Heart right ventricle (tissue), 16 donors: ENCODE measurements around the gene ZNF397. TPM values are rescaled to one million over a fixed set of nuclear protein-coding genes. Genes with fewer than 3 reads are reported as not detected.

Experiments
- ATAC-seq, 8 donors: fragments of 200-7000 bp; cut with Tn5 transposase; one replicate each; pipeline ENCODE4 v1.9.1; 2020; ENCODE audit warnings: mild to moderate bottlenecking in 8 of 8, moderate library complexity in 8 of 8, moderate number of reproducible peaks in 1 of 8
- DNase-seq, 2 donors: peaks; one replicate each; pipeline ENCODE4 v3.0.0-alpha.2; 2020
- H3K27ac ChIP-seq, 10 donors: fragments of 200-600 bp; sonication (generic) in 2 of 10; one replicate each; pipeline versions ENCODE4 v1.5.0 to v1.8.0; 2020 to 2022; ENCODE audit warnings: mild to moderate bottlenecking in 3 of 10
- H3K27me3 ChIP-seq, 7 donors: fragments of 200-600 bp; one replicate each; pipeline ENCODE4 v1.8.0; 2021 to 2022; ENCODE audit warnings: mild to moderate bottlenecking in 2 of 7
- H3K36me3 ChIP-seq, 9 donors: fragments of 200-600 bp; sonication (generic) in 1 of 9; one replicate each; pipeline versions ENCODE4 v1.5.0 to v1.8.0; 2020 to 2022; ENCODE audit warnings: mild to moderate bottlenecking in 2 of 9
- H3K4me1 ChIP-seq, 9 donors: fragments of 200-600 bp; sonication (generic) in 1 of 9; one replicate each; pipeline versions ENCODE4 v1.5.0 to v1.8.0; 2020 to 2022; ENCODE audit warnings: mild to moderate bottlenecking in 4 of 9
- H3K4me3 ChIP-seq, 10 donors: fragments of 200-600 bp; sonication (generic) in 2 of 10; one replicate each; pipeline versions ENCODE4 v1.5.0 to v1.8.0; 2020 to 2022; ENCODE audit warnings: mild to moderate bottlenecking in 7 of 10, moderate library complexity in 2 of 10
- H3K9me3 ChIP-seq, 11 donors: fragments of 200-600 bp in 10 of 11; sonication (generic) in 2 of 11; one replicate each; pipeline versions ENCODE4 v1.5.0 to v1.8.0; 2013 to 2022; ENCODE audit warnings: mild to moderate bottlenecking in 2 of 11, control low read depth in 1 of 11, moderate library complexity in 1 of 11
- WGBS, 2 donors: extraction: QIAGEN DNeasy Blood & Tissue Kit; methylation state at CpG; one replicate each; pipeline ENCODE4 v1.1.7; 2013; ENCODE audit warnings: inconsistent platforms in 1 of 2; 5-methylcytosine and 5-hydroxymethylcytosine counted together
- intact Hi-C, 10 donors: fragments of 100-400 bp; cut with DNase I; formaldehyde crosslinking; loops; one replicate each; pipeline versions ENCODE4 v1.11.1 to v1.14.2; 2022
- polyA plus RNA-seq, 2 donors: library from polyadenylated mRNA; stranded (reverse); fragments of 200-250 nt; gene quantifications; one replicate each; pipeline ENCODE4 v1.2.3, GENCODE V29; 2013
- total RNA-seq, 10 donors: library from RNA; stranded (reverse); fragmentation: NEBNext Ultra II Directional in 3 of 10; extraction: Animal tissue kit (Norgen Biotek cat#: 25700) in 3 of 10; gene quantifications; one replicate each; pipeline versions ENCODE4 v1.2.1 to v1.2.4, GENCODE V29; 2021 to 2023
- TF ChIP-seq, protein P1 (sequence below), 9 donors: fragments of 200-600 bp; sonication (generic) in 2 of 9; IDR thresholded peaks; one replicate each; pipeline versions ENCODE4 v1.5.0 to v1.8.0; 2021 to 2022; ENCODE audit warnings: antibody characterized with exemption in 9 of 9, mild to moderate bottlenecking in 5 of 9, moderate library complexity in 1 of 9
- donor health status: Arrhythmogenic right ventricular cardiomyopathy.
- donor health status: ischemic (EF 13 %, LVEDD 7.1; RV severe dilation, severe dysfunction).
- donor health status: healthy with polysubstance abuse.
- donor health status: DM: no; HTN: yes; CAD: no.
- donor health status: DM: no; HTN: no; CAD: no.
- donor health status: ischemic (EF 25% LVEDD 6.9; RV normal size, moderate dysfunction).
- donor health status: ischemic (EF 25% LVEDD 5.7; RV mildly dilated, moderate dysfunction).
- donor health status: healthy.
- donor health status: DM: yes; HTN: yes; CAD: no.
- donor health status: Ischemic cardiomyopathy.
- donor health status: ischemic (EF 35%, LVEDD 5.7; RV mildly dilated, moderate dysfunction).
- donor health status: nonischemic (EF 11% LVEDD 7.7; RV severe dilation, severe dysfunction).
- donor health status: DM: yes; HTN: yes; CAD: no.
- donor health status: PGD.
- donor health status: ischemic (EF 29% LVEDD 5.4; RV normal size, mild dysfunction).
- donor health status: nonischemic (EF 23%, LVEDD 6.1; RV moderate dilation, normal function).

Gene ZNF397
- total and polyA plus RNA-seq, 12 donors = 7.6 to 18.6 (median 14.2) TPM

DNA sequence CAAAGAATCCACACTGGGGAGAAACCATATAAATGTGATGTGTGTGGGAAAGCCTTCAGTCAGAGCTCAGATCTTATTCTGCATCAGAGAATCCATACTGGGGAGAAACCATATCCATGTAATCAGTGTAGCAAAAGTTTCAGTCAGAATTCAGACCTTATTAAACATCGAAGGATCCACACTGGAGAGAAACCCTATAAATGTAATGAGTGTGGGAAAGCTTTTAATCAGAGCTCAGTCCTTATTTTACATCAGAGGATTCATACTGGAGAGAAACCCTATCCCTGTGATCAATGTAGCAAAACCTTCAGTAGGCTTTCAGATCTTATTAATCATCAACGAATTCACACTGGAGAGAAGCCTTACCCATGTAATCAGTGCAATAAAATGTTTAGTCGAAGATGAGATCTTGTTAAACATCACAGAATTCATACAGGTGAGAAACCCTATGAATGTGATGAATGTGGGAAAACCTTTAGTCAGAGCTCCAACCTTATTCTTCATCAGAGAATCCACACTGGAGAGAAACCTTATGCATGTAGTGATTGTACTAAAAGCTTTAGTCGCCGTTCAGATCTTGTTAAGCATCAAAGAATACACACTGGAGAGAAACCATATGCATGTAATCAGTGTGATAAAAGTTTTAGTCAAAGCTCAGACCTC, 65.9 kb downstream of the ZNF397 start:
- DNase-seq (no peak), ATAC-seq (no peak)
- 98% methylated on average over 5 of the region's 5 CpGs for WGBS, 2 donors
- H3K4me3 ChIP-seq = no peak overlapping the region
- no peaks in the 10 kb centered on the region for H3K4me1 ChIP-seq
- TF ChIP-seq, protein P1, sequence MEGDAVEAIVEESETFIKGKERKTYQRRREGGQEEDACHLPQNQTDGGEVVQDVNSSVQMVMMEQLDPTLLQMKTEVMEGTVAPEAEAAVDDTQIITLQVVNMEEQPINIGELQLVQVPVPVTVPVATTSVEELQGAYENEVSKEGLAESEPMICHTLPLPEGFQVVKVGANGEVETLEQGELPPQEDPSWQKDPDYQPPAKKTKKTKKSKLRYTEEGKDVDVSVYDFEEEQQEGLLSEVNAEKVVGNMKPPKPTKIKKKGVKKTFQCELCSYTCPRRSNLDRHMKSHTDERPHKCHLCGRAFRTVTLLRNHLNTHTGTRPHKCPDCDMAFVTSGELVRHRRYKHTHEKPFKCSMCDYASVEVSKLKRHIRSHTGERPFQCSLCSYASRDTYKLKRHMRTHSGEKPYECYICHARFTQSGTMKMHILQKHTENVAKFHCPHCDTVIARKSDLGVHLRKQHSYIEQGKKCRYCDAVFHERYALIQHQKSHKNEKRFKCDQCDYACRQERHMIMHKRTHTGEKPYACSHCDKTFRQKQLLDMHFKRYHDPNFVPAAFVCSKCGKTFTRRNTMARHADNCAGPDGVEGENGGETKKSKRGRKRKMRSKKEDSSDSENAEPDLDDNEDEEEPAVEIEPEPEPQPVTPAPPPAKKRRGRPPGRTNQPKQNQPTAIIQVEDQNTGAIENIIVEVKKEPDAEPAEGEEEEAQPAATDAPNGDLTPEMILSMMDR (IDR thresholded peaks at IDR 0.05) = no peak
- no peak overlapping the region for H3K27ac ChIP-seq
- no peaks in the 10 kb centered on the region for H3K27me3 ChIP-seq
- H3K36me3 ChIP-seq = peaks cover 0 to 82% (median 42%) of the 10 kb centered on the region in 9 donors
- intact Hi-C loops = no loop called here
- peaks cover 0 to 100% (median 89%) of the 10 kb centered on the region in 11 donors for H3K9me3 ChIP-seq

Other genes starting within 250 kb of the ZNF397 start
- gene MAPRE2, start 199.6 kb upstream of the ZNF397 start, total RNA-seq = 100 to 1,000 TPM in 8 of 10 donors, 10 to 100 TPM in 2; 63.9 to 211 (median 137) TPM
- gene MAPRE2, start 199.6 kb upstream of the ZNF397 start, polyA plus RNA-seq = 10 to 100 TPM; 31.7 to 71.1 TPM
- 10 to 100 TPM; 11.6 to 16.4 (median 14.2) TPM for gene ZSCAN30, start 49.2 kb downstream of the ZNF397 start, total RNA-seq
- 10 to 100 TPM in 1 of 2 donors, 1 to 10 TPM in 1; 3.8 to 31.5 TPM for gene ZSCAN30, start 49.2 kb downstream of the ZNF397 start, polyA plus RNA-seq
- 10 to 100 TPM; 41.1 to 55.1 (median 47.8) TPM for gene ZNF24, start 103.4 kb downstream of the ZNF397 start, total RNA-seq
- gene ZNF24, start 103.4 kb downstream of the ZNF397 start, polyA plus RNA-seq = 10 to 100 TPM; 10.3 to 17.8 TPM
- 1 to 10 TPM in 3 of 10 donors, under 1 TPM in 7; 0.42 to 1.4 (median 0.64) TPM for gene ZNF396, start 136.3 kb downstream of the ZNF397 start, total RNA-seq
- gene ZNF396, start 136.3 kb downstream of the ZNF397 start, polyA plus RNA-seq = under 1 TPM; 0.52 to 0.73 TPM